ENCODE measurements around the gene KCNG1. TPM values are rescaled to one million over a fixed set of nuclear protein-coding genes. Genes with fewer than 3 reads are reported as not detected.

Gene KCNG1
- total RNA-seq, 1 donor from 2014 or later = 4.4 TPM

DNA sequence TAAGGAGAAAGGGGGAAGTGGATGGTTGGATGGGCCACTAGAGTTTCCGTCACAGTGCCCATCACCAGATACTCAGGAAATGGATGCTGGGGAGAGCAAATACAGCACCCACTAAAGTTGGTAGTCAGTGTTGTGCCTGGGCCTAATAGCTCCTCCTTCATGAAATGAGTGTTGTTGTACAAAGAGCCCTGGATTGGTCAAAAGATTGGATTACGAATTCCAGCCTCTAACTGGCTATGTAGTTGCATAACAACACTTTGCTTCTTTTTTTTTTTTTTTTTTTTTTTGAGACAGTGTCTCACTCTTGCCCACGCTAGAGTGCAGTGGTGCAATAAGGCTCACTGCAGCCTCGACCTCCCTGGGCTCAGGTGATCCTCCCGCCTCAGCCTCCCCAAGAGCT lies 27.4 kb downstream of the KCNG1 start:
- DNase-seq (ENCODE audit: low spot score) = no peak
- Mint-ChIP-seq H3K4me3 (ENCODE audit: unreplicated experiment) (no peak overlapping the region), H3K9me3 (ENCODE audit: unreplicated experiment) (no peaks in the 10 kb centered on the region), H3K4me1 (ENCODE audit: unreplicated experiment) (no peaks in the 10 kb centered on the region), H3K36me3 (ENCODE audit: low read depth, unreplicated experiment) (no peaks in the 10 kb centered on the region), H3K27me3 (ENCODE audit: unreplicated experiment) (no peaks in the 10 kb centered on the region), H3K27ac (ENCODE audit: unreplicated experiment) (no peak overlapping the region)
- TF ChIP-seq, protein P1, sequence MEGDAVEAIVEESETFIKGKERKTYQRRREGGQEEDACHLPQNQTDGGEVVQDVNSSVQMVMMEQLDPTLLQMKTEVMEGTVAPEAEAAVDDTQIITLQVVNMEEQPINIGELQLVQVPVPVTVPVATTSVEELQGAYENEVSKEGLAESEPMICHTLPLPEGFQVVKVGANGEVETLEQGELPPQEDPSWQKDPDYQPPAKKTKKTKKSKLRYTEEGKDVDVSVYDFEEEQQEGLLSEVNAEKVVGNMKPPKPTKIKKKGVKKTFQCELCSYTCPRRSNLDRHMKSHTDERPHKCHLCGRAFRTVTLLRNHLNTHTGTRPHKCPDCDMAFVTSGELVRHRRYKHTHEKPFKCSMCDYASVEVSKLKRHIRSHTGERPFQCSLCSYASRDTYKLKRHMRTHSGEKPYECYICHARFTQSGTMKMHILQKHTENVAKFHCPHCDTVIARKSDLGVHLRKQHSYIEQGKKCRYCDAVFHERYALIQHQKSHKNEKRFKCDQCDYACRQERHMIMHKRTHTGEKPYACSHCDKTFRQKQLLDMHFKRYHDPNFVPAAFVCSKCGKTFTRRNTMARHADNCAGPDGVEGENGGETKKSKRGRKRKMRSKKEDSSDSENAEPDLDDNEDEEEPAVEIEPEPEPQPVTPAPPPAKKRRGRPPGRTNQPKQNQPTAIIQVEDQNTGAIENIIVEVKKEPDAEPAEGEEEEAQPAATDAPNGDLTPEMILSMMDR (IDR thresholded peaks at IDR 0.05; ENCODE audit: unreplicated experiment) = no peak

GRCh38 chr20:50993876-50994275 lies 29.0 kb downstream of the KCNG1 start:
- Mint-ChIP-seq H3K27ac (ENCODE audit: unreplicated experiment) (no peak overlapping the region), H3K4me1 (ENCODE audit: unreplicated experiment) (no peaks in the 10 kb centered on the region), H3K4me3 (ENCODE audit: unreplicated experiment) (no peak overlapping the region), H3K36me3 (ENCODE audit: low read depth, unreplicated experiment) (no peaks in the 10 kb centered on the region), H3K27me3 (ENCODE audit: unreplicated experiment) (peaks cover 2% of the 10 kb centered on the region), H3K9me3 (ENCODE audit: unreplicated experiment) (no peaks in the 10 kb centered on the region)
- no peak for DNase-seq (ENCODE audit: low spot score)
- TF ChIP-seq, protein P1 (IDR thresholded peaks at IDR 0.05; ENCODE audit: unreplicated experiment) = no peak

DNA sequence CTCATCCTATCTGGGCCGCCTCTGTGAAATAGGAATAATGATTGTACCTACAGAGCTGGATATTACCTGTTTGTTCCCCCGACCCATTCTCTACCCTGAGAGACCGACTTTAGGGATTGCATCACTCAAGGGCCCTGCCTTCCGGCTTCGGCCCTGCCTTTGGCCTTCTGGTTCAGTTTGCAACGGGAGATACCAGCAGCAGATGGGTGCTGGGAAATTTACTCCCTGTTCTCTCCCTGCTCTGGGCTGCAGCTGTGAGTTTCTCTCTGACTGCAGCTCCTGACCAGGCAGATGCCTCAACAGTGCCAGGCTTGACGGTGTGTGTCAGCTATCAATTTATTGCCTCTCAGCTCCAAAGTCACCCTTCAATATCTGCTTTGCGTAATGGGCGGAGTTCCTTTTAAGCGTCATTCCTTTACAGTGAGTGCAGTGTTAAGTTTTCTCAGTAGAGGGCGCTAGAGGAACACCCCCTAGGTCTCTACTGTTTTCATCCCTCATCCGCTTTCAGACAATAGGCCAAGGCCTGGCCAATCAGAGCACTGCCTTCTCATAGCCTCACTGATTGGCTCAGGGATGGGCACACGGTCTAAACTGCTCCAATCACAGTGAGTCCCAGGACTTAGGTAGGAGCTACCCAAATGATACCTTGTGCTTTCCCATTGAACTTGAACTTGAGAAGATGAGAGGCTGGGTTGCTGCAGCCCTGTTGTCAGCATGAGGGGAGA lies 30.0 kb downstream of the KCNG1 start:
- Mint-ChIP-seq H3K4me3 (ENCODE audit: unreplicated experiment) (no peak overlapping the region), H3K27ac (ENCODE audit: unreplicated experiment) (no peak overlapping the region), H3K27me3 (ENCODE audit: unreplicated experiment) (peaks cover 2% of the 10 kb centered on the region), H3K9me3 (ENCODE audit: unreplicated experiment) (no peaks in the 10 kb centered on the region), H3K36me3 (ENCODE audit: low read depth, unreplicated experiment) (no peaks in the 10 kb centered on the region), H3K4me1 (ENCODE audit: unreplicated experiment) (no peaks in the 10 kb centered on the region)
- TF ChIP-seq, protein P1 (IDR thresholded peaks at IDR 0.05; ENCODE audit: unreplicated experiment) = peak; percentile 88
- peak; percentile 72 for DNase-seq (ENCODE audit: low spot score)

DNA sequence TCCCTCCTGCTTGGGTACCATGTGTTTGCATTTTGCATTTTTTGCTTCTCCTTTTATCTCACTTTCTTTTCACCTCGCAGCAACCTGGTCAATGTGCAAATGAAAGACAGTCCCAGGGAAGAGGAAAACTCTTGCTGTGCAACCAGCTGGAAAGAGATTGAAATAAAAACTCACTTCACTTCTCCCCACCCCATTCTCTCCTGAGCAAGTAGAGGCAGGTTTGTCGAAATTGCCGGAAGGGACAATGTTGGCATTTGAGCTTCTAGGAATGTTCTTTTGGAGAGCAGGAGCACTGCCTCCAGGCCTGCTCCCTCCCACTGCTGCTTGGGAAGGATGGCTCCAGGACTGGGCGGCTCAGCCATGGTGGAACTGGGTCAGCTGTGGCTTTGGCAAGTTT lies 30.6 kb downstream of the KCNG1 start:
- TF ChIP-seq, protein P1 (IDR thresholded peaks at IDR 0.05; ENCODE audit: unreplicated experiment) = no peak
- Mint-ChIP-seq H3K36me3 (ENCODE audit: low read depth, unreplicated experiment) (no peaks in the 10 kb centered on the region), H3K27me3 (ENCODE audit: unreplicated experiment) (peaks cover 2% of the 10 kb centered on the region), H3K9me3 (ENCODE audit: unreplicated experiment) (no peaks in the 10 kb centered on the region), H3K4me3 (ENCODE audit: unreplicated experiment) (no peak overlapping the region), H3K27ac (ENCODE audit: unreplicated experiment) (no peak overlapping the region), H3K4me1 (ENCODE audit: unreplicated experiment) (no peaks in the 10 kb centered on the region)
- no peak for DNase-seq (ENCODE audit: low spot score)

- no peak overlapping the region for H3K4me3 Mint-ChIP-seq (ENCODE audit: unreplicated experiment)
Measured at GRCh38 chr20:50991076-50991475, 31.8 kb downstream of the KCNG1 start.

More at GRCh38 chr20:50991076-50991475, 31.8 kb downstream of the KCNG1 start:
- TF ChIP-seq, protein P1 (IDR thresholded peaks at IDR 0.05; ENCODE audit: unreplicated experiment) = no peak
- Mint-ChIP-seq H3K36me3 (ENCODE audit: low read depth, unreplicated experiment) (no peaks in the 10 kb centered on the region), H3K4me1 (ENCODE audit: unreplicated experiment) (no peaks in the 10 kb centered on the region), H3K9me3 (ENCODE audit: unreplicated experiment) (no peaks in the 10 kb centered on the region), H3K27ac (ENCODE audit: unreplicated experiment) (no peak overlapping the region), H3K27me3 (ENCODE audit: unreplicated experiment) (peaks cover 3% of the 10 kb centered on the region)
- no peak for DNase-seq (ENCODE audit: low spot score)

Data from endothelial cell (in vitro differentiated cells).